ENCODE data around the gene ST3GAL4. TPM values are rescaled to one million over a fixed set of nuclear protein-coding genes. Genes with fewer than 3 reads are reported as not detected.
"Not testable (repeated sequence)": the region's sequence is repeated elsewhere in the genome, so short reads cannot be mapped to it uniquely, and the experiment has no call there.

ST3GAL4 gene
- total RNA-seq, 4 donors from 2014 or later, result 13.2 to 59.3 (median 41.9) TPM

DNA sequence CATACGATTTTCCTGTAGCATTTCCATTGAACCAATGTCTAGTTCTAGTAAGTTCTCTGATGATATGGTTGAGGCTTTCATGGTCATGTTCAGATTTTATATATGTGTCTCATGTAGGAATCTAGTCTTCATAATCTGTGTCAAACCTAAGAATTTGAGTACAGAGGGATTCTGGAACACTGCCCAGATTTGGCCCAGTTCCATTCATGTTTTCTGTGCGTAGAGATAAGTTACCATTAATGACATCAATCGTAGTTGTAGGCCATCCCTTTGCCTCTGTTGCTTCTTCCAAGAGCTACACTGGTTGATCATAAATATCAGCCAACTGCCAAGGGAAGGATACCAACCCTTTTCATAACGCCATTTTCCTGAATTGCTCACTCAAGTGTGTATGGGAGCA, 23.3 kb downstream of the ST3GAL4 start:
- DNase-seq (ENCODE audit: low spot score) (no peak), ATAC-seq (ENCODE audit: low FRiP score) (no peak)
- TF ChIP-seq, protein P1, sequence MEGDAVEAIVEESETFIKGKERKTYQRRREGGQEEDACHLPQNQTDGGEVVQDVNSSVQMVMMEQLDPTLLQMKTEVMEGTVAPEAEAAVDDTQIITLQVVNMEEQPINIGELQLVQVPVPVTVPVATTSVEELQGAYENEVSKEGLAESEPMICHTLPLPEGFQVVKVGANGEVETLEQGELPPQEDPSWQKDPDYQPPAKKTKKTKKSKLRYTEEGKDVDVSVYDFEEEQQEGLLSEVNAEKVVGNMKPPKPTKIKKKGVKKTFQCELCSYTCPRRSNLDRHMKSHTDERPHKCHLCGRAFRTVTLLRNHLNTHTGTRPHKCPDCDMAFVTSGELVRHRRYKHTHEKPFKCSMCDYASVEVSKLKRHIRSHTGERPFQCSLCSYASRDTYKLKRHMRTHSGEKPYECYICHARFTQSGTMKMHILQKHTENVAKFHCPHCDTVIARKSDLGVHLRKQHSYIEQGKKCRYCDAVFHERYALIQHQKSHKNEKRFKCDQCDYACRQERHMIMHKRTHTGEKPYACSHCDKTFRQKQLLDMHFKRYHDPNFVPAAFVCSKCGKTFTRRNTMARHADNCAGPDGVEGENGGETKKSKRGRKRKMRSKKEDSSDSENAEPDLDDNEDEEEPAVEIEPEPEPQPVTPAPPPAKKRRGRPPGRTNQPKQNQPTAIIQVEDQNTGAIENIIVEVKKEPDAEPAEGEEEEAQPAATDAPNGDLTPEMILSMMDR (IDR thresholded peaks at IDR 0.05), result no peak

- ATAC-seq (ENCODE audit: low FRiP score) (no peak), DNase-seq (ENCODE audit: low spot score) (no peak)
- TF ChIP-seq, protein P1 (IDR thresholded peaks at IDR 0.05), result no peak
Measured at GRCh38 chr11:126380909-126381308, 25.4 kb downstream of the ST3GAL4 start.

DNA sequence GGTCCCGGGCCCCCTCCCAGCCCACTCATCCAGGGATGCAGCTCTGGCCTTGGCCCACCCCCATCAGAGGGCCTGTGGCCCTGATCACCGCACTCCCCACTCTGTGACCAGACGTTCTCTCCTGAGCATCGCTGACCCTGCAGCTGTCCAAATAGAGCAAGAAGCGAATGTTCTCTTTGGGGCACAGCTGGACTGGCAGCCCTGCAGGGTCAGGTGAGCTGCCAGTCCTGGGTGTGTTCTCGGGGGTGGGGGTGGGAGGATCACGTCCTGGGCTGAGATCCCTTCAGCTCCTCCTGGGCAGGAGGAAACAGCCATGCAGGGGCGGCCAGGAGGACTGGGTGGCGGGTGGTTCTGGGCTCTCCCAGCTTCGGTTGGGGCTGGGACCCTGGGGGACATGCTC, 26.5 kb downstream of the ST3GAL4 start:
- ATAC-seq (ENCODE audit: low FRiP score); DNase-seq (ENCODE audit: low spot score): not testable (repeated sequence)

DNA sequence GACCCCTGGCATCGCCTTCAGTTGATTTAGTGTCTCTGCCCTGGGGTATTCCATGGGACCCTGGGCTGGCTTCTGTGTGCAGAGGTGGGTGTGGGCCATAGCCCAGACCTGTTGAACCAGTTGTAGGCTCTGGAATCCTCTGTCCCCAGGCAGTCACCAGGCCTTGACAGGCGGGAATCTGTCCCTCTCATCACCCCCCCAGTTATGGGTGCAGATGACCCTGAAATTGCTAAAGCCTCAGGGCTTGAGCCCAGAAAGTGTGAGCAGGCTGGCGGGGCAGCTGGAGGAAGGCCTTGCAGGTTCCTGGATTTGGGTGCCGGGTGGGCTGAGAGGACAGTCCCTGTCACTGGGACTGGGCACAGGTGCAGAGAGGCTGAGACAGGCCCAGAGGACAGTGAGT, 27.2 kb downstream of the ST3GAL4 start:
- DNase-seq (ENCODE audit: low spot score); ATAC-seq (ENCODE audit: low FRiP score): not testable (repeated sequence)

GRCh38 chr11:126383339-126384335, 28.2 kb downstream of the ST3GAL4 start:
- DNase-seq (ENCODE audit: low spot score) (no peak), ATAC-seq (ENCODE audit: low FRiP score) (no peak)

DNA sequence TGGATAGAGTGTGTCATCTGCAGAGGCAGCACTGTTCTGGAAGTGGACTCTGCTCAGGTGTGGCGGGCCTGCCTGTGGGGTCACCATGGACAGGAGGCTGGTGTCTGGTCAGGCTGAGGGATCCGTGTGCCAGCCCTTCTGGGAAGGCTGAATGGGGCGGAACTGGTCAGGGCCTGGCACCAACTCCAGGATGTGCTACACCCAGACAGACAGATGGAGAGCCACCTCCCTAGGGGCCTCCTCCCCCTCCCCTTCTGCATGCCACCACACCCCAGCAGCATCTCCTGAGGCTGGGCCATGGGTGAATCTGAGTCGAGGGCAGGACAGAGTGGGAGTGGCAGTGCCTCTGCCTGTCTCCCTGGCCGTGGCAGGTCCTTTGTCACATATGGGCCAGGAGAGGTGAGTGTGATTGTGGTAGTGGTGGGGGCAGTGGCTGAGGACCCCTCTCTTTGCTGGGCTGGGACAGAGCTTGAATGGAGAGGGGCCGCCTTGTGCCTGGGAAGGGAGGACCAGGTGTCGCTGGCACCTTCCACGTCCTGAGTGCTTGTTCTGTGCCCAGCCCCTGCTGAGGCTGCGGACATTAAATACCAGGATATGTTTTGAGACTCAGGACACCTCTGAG, 29.1 kb downstream of the ST3GAL4 start:
- no peak for DNase-seq (ENCODE audit: low spot score)
- TF ChIP-seq, protein P1 (IDR thresholded peaks at IDR 0.05), result no peak
- no peak for ATAC-seq (ENCODE audit: low FRiP score)

More at GRCh38 chr11:126383339-126384335, 28.2 kb downstream of the ST3GAL4 start:
- TF ChIP-seq, protein P1 (IDR thresholded peaks at IDR 0.05), result no peak

GRCh38 chr11:126385991-126386728, 30.7 kb downstream of the ST3GAL4 start:
- TF ChIP-seq, protein P1 (IDR thresholded peaks at IDR 0.05), result no peak
- ATAC-seq (ENCODE audit: low FRiP score), result no peak

GRCh38 chr11:126386729-126387071, 31.2 kb downstream of the ST3GAL4 start:
- ATAC-seq (ENCODE audit: low FRiP score); DNase-seq (ENCODE audit: low spot score): not testable (repeated sequence)

More at GRCh38 chr11:126385991-126386728, 30.7 kb downstream of the ST3GAL4 start:
- no peak for DNase-seq (ENCODE audit: low spot score)
